ENCODE measurements around the gene CAND1. TPM values are rescaled to one million over a fixed set of nuclear protein-coding genes. Genes with fewer than 3 reads are reported as not detected.

CAND1 gene
- total and polyA plus RNA-seq, 9 of the 15 experiments (the other 6 are each of a cell fraction or from before 2014, with no cell fraction given): 24.0 to 167 (median 77.5) TPM

GRCh38 chr12:67327466-67327865 lies 58.3 kb downstream of the CAND1 start:
- in situ Hi-C loops (cut with MboI): no loop called here
- Histone ChIP-seq H3K4me3 (no peak overlapping the region), H3K9ac (ENCODE audit: insufficient read depth in 1 of 2, low read depth in 2 of 2, low read length in 2 of 2) (no peak overlapping the region), H3K27me3 (ENCODE audit: control insufficient read depth in 2 of 2, insufficient read depth in 2 of 2, low read length in 2 of 2) (peaks cover 0 to 2% of the 10 kb centered on the region in 2 experiments; a peak in 2 of 5 replicates), H3K9me3 (replicated peaks; ENCODE audit: control insufficient read depth, insufficient read depth, low read depth, low read length) (no peaks in the 10 kb centered on the region; the same call in 1 of the 2 replicates), H3K9me1 (ENCODE audit: control insufficient read depth, insufficient read depth, low read length) (no peaks in the 10 kb centered on the region), H2AFZ (ENCODE audit: low read depth, low read length) (no peak overlapping the region), H3K4me1 (replicated peaks in 1 of 2; ENCODE audit: control insufficient read depth in 2 of 2, insufficient read depth in 2 of 2, low read length in 2 of 2) (no peaks in the 10 kb centered on the region), H3K36me3 (ENCODE audit: control insufficient read depth, insufficient read depth, low read length) (no peaks in the 10 kb centered on the region), H3K4me2 (ENCODE audit: insufficient read depth, low read length) (no peak overlapping the region), H4K20me1 (replicated peaks; ENCODE audit: control insufficient read depth, insufficient read depth, low read length) (no peaks in the 10 kb centered on the region), H3K79me2 (ENCODE audit: control insufficient read depth, insufficient read depth, low read length) (no peaks in the 10 kb centered on the region), H3K27ac (ENCODE audit: extremely low read depth, low read depth, low read length) (no peak overlapping the region)
- CTCF ChIA-PET (ENCODE audit: low intra/inter-chr PET ratio): no interaction called here
- no peak for FAIRE-seq
- no peak for DNase-seq (ENCODE audit: extremely low read depth in 1 of 4, low spot score in 3 of 4)
- no TSS peak for BruUV-seq (replicated peaks)
- POLR2A ChIA-PET: no interaction called here
- intact Hi-C loops (cut with micrococcal nuclease): no loop called here
- 3% methylated on average over 2 of the region's 2 CpGs for WGBS (ENCODE audit: insufficient coverage, low coverage, missing lambda C conversion rate)
- no peak for ATAC-seq
- TF ChIP-seq ZNF518B (CRISPR knock-in tag; IDR thresholded peaks at IDR 0.05) (no peak), RERE (CRISPR knock-in tag; IDR thresholded peaks at IDR 0.05; ENCODE audit: borderline replicate concordance) (no peak), HINFP (tag; conservative IDR thresholded peaks at IDR 0.05; ENCODE audit: low read depth) (no peak), EGR1 (conservative IDR thresholded peaks at IDR 0.05) (no peak), ARID3A (IDR thresholded peaks at IDR 0.05; ENCODE audit: borderline replicate concordance, low read depth, low read length) (no peak), CHAMP1 (IDR thresholded peaks at IDR 0.05) (no peak)

Measured in K562 (cell line).